Ishikawa (cell line): ENCODE measurements around the gene ADSS2.

Source experiments
- CEBPB ChIP-seq: IDR thresholded peaks from 2 replicates; pipeline ENCODE4 v1.6.1; 2012
- CREB1 ChIP-seq: IDR thresholded peaks from 2 replicates; pipeline ENCODE4 v1.6.1; 2012; ENCODE audit warnings: low read depth
- EGR1 ChIP-seq: IDR thresholded peaks from 2 replicates; pipeline ENCODE4 v1.6.1; 2012
- EP300 ChIP-seq: IDR thresholded peaks from 2 replicates; pipeline ENCODE4 v1.6.1; 2012; ENCODE audit warnings: borderline replicate concordance
- FOXM1 ChIP-seq: IDR thresholded peaks from 2 replicates; pipeline ENCODE4 v1.6.1; 2012; ENCODE audit warnings: low read depth, borderline replicate concordance
- NFIC ChIP-seq: IDR thresholded peaks from 2 replicates; pipeline ENCODE4 v1.6.1; 2012
- RAD21 ChIP-seq: IDR thresholded peaks from 2 replicates; pipeline ENCODE4 v1.6.1; 2012; ENCODE audit warnings: low read depth
- TAF1 ChIP-seq: IDR thresholded peaks from 2 replicates; pipeline ENCODE4 v1.6.1; 2012; ENCODE audit warnings: low read depth, mild to moderate bottlenecking
- TCF12 ChIP-seq: IDR thresholded peaks from 2 replicates; pipeline ENCODE4 v1.6.1; 2012; ENCODE audit warnings: low read depth
- YY1 ChIP-seq: IDR thresholded peaks from 2 replicates; pipeline ENCODE4 v1.6.1; 2012; ENCODE audit warnings: low read depth
- ZBTB7A ChIP-seq: IDR thresholded peaks from 2 replicates; pipeline ENCODE4 v1.6.1; 2012; ENCODE audit warnings: low read depth
- TF ChIP-seq, protein P1 (sequence below): IDR thresholded peaks from 2 replicates; pipeline ENCODE4 v1.6.1; 2012
- TF ChIP-seq, protein P2 (sequence below): IDR thresholded peaks from 2 replicates; pipeline ENCODE4 v1.6.1; 2012

DNA sequence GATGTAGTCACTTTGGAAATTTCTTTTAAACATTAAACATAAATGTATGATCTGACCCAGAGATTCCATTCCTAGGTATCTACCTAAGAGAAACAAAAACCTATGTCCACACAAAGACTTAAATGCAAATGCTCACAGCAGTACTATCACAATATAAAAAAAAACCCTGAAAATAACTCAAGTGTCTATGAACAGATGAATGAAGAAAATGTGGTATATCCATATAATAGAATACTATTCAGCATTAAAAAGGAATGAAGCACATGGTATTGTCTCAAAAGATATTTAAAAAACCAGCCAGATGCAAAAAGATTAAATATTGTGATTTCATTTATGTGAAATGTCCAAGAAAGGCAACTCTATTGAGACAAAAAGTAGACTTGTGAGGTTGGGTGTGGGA lies 48.3 kb downstream of the ADSS2 start:
- no peak for TF ChIP-seq ZBTB7A
- no peak for TF ChIP-seq EP300
- TF ChIP-seq EGR1, result no peak
- TF ChIP-seq CEBPB, result no peak
- TF ChIP-seq, protein P1, sequence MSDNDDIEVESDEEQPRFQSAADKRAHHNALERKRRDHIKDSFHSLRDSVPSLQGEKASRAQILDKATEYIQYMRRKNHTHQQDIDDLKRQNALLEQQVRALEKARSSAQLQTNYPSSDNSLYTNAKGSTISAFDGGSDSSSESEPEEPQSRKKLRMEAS, result no peak
- TF ChIP-seq TAF1, result no peak
- no peak for TF ChIP-seq FOXM1
- no peak for TF ChIP-seq YY1
- TF ChIP-seq, protein P2, sequence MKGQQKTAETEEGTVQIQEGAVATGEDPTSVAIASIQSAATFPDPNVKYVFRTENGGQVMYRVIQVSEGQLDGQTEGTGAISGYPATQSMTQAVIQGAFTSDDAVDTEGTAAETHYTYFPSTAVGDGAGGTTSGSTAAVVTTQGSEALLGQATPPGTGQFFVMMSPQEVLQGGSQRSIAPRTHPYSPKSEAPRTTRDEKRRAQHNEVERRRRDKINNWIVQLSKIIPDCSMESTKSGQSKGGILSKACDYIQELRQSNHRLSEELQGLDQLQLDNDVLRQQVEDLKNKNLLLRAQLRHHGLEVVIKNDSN, result no peak
- TF ChIP-seq CREB1, result no peak
- no peak for TF ChIP-seq NFIC
- TF ChIP-seq TCF12, result no peak
- TF ChIP-seq RAD21, result no peak
